ENCODE measurements around the gene CHST11.

- TF ChIP-seq CTCF (IDR thresholded peaks at IDR 0.05) = no peak
- no peak for TF ChIP-seq POLR2A (IDR thresholded peaks at IDR 0.05)
These were observed 128.8 kb downstream of the CHST11 start for GRCh38 chr12:104585448-104586055.
